ENCODE measurements around the gene RINL. TPM values are rescaled to one million over a fixed set of nuclear protein-coding genes. Genes with fewer than 3 reads are reported as not detected.
A peak's percentile ranks its signal among the peaks of the same experiment; 100 is the strongest.
"Not testable (repeated sequence)": the region's sequence is repeated elsewhere in the genome, so short reads cannot be mapped to it uniquely, and the experiment has no call there.

The RINL gene
- total RNA-seq, 1 donor from 2014 or later = 21.6 TPM

- peaks cover 5% of the 10 kb centered on the region for H3K27me3 ChIP-seq (ENCODE audit: control insufficient read depth, insufficient read depth, low read length)
- peak overlapping the region; percentile 33 for H3K4me3 ChIP-seq (ENCODE audit: low read depth, low read length)
- no peak for TF ChIP-seq CTCF (IDR thresholded peaks at IDR 0.05; ENCODE audit: insufficient read depth, low read length, poor library complexity, severe bottlenecking)
- no peak for DNase-seq (ENCODE audit: low read depth)
- H3K36me3 ChIP-seq (ENCODE audit: control insufficient read depth, insufficient read depth, low read length) = no peaks in the 10 kb centered on the region
These were observed 8.8 kb downstream of the RINL start for GRCh38 chr19:38869160-38869835.

GRCh38 chr19:38868551-38868950 is 9.5 kb downstream of the RINL start:
- no peak for DNase-seq (ENCODE audit: low read depth)
- Histone ChIP-seq H3K27me3 (ENCODE audit: control insufficient read depth, insufficient read depth, low read length) (peaks cover 5% of the 10 kb centered on the region), H3K4me3 (ENCODE audit: low read depth, low read length) (no peak overlapping the region), H3K36me3 (ENCODE audit: control insufficient read depth, insufficient read depth, low read length) (no peaks in the 10 kb centered on the region)
- TF ChIP-seq CTCF (IDR thresholded peaks at IDR 0.05; ENCODE audit: insufficient read depth, low read length, poor library complexity, severe bottlenecking) = no peak

DNA sequence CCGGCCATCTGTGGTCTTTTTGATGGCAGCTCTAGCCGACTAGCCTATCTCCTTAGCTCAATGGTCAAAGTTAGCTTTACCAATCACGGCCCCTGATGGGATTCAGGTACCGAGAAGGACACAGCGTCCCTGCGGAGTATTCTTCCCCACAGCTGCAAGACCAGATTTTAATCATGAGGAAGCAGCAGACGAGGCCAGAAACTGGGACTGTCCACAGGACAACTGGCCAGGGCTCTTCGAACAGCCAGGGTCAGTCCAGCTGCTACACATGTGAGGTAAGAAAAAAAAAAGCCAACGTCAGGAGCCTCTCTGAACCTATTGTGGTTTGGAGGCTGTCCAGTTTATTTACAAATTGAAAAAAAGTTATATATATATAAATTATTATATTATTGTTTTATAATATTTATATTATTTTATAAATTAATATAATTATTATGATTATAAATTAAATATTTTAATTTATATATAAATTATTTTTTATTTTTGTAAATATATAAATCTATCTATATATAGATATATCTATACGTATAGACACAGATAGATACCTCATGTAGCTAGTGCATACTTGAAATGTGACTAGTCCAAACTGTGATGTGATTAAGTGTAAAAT is 10.8 kb downstream of the RINL start:
- no peaks in the 10 kb centered on the region for H3K36me3 ChIP-seq (ENCODE audit: control insufficient read depth, insufficient read depth, low read length)
- peaks cover 5% of the 10 kb centered on the region for H3K27me3 ChIP-seq (ENCODE audit: control insufficient read depth, insufficient read depth, low read length)
- no peak for TF ChIP-seq CTCF (IDR thresholded peaks at IDR 0.05; ENCODE audit: insufficient read depth, low read length, poor library complexity, severe bottlenecking)
- no peak for DNase-seq (ENCODE audit: low read depth)
- no peak overlapping the region for H3K4me3 ChIP-seq (ENCODE audit: low read depth, low read length)

DNA sequence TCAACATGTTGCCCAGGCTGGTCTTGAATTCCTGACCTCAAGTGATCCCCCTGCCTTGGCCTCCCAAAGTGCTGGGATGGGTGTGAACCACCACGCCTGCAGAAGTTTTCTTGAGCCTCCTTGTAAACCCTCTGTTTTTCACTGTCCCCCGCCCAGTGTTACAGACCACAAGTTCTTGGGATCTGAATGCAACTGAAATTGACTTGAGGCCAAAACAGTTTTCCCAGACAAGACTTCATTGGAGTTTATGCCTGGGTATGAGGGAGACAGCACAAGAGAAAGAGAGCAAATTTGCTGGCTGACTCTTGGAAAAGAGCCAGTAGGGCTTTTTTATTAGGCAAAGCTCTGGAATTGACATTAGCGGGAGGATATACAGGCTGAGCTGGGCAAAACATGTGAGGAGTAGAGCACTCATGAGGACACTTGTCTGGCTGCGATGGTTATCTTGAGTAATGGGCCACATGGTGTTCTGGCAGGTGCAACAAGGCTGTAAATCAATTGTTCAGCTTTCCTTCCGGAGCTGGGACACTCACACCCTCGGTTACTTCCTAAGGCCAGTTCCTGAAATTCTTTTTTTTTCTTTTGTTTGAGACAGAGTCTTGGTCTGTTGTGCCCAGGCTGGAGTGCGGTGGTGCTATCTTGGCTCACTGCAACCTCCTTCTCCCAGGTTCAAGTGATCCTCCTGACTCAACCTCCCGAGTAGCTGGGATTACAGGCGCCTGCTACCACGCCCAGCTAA is 15.6 kb downstream of the RINL start:
- no peak for DNase-seq (ENCODE audit: low read depth)
- H3K4me3 ChIP-seq (ENCODE audit: low read depth, low read length) = no peak overlapping the region
- no peak for TF ChIP-seq CTCF (IDR thresholded peaks at IDR 0.05; ENCODE audit: insufficient read depth, low read length, poor library complexity, severe bottlenecking)
- no peaks in the 10 kb centered on the region for H3K36me3 ChIP-seq (ENCODE audit: control insufficient read depth, insufficient read depth, low read length)
- H3K27me3 ChIP-seq (ENCODE audit: control insufficient read depth, insufficient read depth, low read length) = no peaks in the 10 kb centered on the region

DNA sequence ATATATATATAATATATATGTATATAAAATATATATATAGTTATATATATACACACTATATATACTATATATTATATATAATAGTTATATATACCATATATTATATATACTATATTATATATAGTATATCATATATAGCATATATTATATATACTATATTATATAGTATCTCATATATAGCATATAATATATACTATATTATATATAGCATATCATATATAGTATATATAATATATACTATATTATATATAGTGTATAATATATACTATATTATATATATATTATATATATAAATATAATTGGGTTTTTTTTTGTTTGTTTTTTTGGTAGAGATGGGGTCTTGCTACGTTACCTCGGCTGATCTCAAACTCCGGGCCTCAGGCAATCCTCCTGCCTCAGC is 16.7 kb downstream of the RINL start:
- no peak for DNase-seq (ENCODE audit: low read depth)
- no peaks in the 10 kb centered on the region for H3K36me3 ChIP-seq (ENCODE audit: control insufficient read depth, insufficient read depth, low read length)
- H3K4me3 ChIP-seq (ENCODE audit: low read depth, low read length) = no peak overlapping the region
- H3K27me3 ChIP-seq (ENCODE audit: control insufficient read depth, insufficient read depth, low read length) = no peaks in the 10 kb centered on the region
- TF ChIP-seq CTCF (IDR thresholded peaks at IDR 0.05; ENCODE audit: insufficient read depth, low read length, poor library complexity, severe bottlenecking) = no peak

- H3K4me3 ChIP-seq (ENCODE audit: low read depth, low read length); H3K36me3 ChIP-seq (ENCODE audit: control insufficient read depth, insufficient read depth, low read length); H3K27me3 ChIP-seq (ENCODE audit: control insufficient read depth, insufficient read depth, low read length); DNase-seq (ENCODE audit: low read depth): not testable (repeated sequence)
These were observed 18.4 kb downstream of the RINL start for GRCh38 chr19:38859631-38860204.
